Measurements from ENCODE around the gene ARHGAP10.

Gene ARHGAP10

DNA sequence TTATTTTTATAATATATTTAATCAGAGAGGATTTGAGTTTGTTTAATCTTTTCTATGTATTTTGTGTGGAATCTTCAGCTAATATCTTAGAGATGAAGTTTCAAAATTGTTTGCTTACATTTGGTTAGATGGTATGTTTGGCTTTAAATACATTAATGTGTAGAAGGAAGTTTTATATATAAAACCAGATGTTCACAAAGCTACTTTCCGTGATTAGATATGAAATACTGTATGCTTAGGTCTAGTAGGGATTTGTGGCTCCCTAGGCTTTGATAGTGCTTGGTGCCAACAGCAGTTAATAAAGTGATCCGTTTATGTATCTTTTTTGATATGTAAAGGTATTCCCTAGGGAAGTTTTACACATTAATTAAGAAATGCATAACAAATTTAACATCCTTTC lies 223.0 kb downstream of the ARHGAP10 start:
- H3K4me1 ChIP-seq, result no peaks in the 10 kb centered on the region
- TF ChIP-seq, protein P1, sequence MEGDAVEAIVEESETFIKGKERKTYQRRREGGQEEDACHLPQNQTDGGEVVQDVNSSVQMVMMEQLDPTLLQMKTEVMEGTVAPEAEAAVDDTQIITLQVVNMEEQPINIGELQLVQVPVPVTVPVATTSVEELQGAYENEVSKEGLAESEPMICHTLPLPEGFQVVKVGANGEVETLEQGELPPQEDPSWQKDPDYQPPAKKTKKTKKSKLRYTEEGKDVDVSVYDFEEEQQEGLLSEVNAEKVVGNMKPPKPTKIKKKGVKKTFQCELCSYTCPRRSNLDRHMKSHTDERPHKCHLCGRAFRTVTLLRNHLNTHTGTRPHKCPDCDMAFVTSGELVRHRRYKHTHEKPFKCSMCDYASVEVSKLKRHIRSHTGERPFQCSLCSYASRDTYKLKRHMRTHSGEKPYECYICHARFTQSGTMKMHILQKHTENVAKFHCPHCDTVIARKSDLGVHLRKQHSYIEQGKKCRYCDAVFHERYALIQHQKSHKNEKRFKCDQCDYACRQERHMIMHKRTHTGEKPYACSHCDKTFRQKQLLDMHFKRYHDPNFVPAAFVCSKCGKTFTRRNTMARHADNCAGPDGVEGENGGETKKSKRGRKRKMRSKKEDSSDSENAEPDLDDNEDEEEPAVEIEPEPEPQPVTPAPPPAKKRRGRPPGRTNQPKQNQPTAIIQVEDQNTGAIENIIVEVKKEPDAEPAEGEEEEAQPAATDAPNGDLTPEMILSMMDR (IDR thresholded peaks at IDR 0.05; ENCODE audit: low read depth, low read length), result no peak
- no peaks in the 10 kb centered on the region for H3K9me3 ChIP-seq
- no peak overlapping the region for H3K4me3 ChIP-seq (ENCODE audit: low read depth, low read length)
- H3K36me3 ChIP-seq, result no peaks in the 10 kb centered on the region
- no peak for DNase-seq
- no peaks in the 10 kb centered on the region for H3K27me3 ChIP-seq

DNA sequence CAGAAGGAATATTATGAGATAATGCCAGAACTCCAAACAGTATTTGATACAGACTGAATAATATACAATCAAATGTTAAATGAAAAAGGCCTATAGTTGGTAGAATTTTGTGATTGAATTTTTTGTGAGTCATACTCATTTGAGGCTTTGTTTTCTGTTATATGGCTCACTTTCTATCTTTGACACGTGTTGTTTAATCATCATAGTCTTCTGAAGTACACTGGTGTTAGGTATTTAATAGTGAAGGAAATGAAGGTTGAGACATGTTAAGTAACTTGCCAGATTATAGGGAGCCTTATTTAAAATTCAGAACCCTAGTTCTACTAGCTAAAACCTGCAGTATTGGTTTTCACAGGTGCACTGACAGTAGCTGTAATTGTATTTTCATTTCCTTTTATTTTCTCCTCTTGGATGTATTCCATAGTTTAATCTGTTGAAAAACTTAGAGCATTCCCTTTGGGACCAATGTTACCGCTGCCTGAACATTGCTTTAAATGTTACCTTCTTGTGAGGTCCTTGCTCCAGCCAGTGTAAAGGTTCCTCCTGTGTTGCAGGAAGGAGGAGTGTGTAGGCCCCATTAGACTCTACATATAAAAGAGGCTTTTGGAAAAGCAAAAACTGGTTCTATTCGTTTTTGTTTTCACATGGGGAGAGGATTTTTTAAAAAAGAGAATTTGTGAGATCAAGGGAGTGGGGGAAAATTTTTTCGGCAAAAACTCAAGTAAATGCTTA lies 224.1 kb downstream of the ARHGAP10 start:
- Histone ChIP-seq H3K27me3 (no peaks in the 10 kb centered on the region), H3K4me1 (no peaks in the 10 kb centered on the region), H3K4me3 (ENCODE audit: low read depth, low read length) (no peak overlapping the region), H3K36me3 (no peaks in the 10 kb centered on the region), H3K9me3 (no peaks in the 10 kb centered on the region)
- TF ChIP-seq, protein P1 (IDR thresholded peaks at IDR 0.05; ENCODE audit: low read depth, low read length), result no peak
- DNase-seq, result no peak

- TF ChIP-seq, protein P1 (IDR thresholded peaks at IDR 0.05; ENCODE audit: low read depth, low read length), result no peak
- no peak for DNase-seq
- Histone ChIP-seq H3K9me3 (no peaks in the 10 kb centered on the region), H3K36me3 (no peaks in the 10 kb centered on the region), H3K4me3 (ENCODE audit: low read depth, low read length) (no peak overlapping the region), H3K4me1 (no peaks in the 10 kb centered on the region), H3K27me3 (no peaks in the 10 kb centered on the region)
These were observed 225.6 kb downstream of the ARHGAP10 start for GRCh38 chr4:147957446-147957845.

GRCh38 chr4:147958057-147958456 lies 226.2 kb downstream of the ARHGAP10 start:
- H3K4me1 ChIP-seq, result no peaks in the 10 kb centered on the region
- TF ChIP-seq, protein P1 (IDR thresholded peaks at IDR 0.05; ENCODE audit: low read depth, low read length), result no peak

DNA sequence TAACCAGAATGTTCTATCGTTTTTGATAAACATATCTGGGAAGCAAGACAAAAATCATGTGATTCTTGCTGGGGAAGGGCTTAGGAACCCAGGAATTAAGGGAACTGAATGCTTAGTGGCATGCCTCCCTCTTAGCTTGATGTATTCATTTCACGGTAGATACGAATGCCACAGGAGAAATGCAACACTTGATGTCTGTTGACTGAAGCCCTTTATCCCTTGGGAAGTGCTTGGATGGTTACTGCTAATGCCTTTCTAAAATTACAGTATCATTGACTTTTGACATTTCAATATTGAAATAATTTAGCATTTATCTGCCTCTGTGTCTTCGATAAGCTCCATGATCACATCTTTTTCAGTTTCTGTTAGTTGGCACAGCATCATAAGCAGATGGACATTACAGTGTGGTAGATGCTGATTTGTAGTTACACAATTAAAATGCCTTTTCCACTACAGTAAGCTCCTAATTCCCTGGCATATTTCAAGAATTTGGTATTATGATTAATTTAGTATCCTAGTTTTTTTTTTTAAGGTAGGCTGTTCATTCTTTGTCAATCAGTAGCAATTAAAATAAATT lies 226.7 kb downstream of the ARHGAP10 start:
- no peaks in the 10 kb centered on the region for H3K4me1 ChIP-seq
- no peak for DNase-seq
- no peak overlapping the region for H3K4me3 ChIP-seq (ENCODE audit: low read depth, low read length)
- TF ChIP-seq, protein P1 (IDR thresholded peaks at IDR 0.05; ENCODE audit: low read depth, low read length), result no peak
- no peaks in the 10 kb centered on the region for H3K36me3 ChIP-seq
- no peaks in the 10 kb centered on the region for H3K9me3 ChIP-seq
- no peaks in the 10 kb centered on the region for H3K27me3 ChIP-seq

More at GRCh38 chr4:147958057-147958456, 226.2 kb downstream of the ARHGAP10 start:
- Histone ChIP-seq H3K4me3 (ENCODE audit: low read depth, low read length) (no peak overlapping the region), H3K36me3 (no peaks in the 10 kb centered on the region), H3K9me3 (no peaks in the 10 kb centered on the region), H3K27me3 (no peaks in the 10 kb centered on the region)
- no peak for DNase-seq

DNA sequence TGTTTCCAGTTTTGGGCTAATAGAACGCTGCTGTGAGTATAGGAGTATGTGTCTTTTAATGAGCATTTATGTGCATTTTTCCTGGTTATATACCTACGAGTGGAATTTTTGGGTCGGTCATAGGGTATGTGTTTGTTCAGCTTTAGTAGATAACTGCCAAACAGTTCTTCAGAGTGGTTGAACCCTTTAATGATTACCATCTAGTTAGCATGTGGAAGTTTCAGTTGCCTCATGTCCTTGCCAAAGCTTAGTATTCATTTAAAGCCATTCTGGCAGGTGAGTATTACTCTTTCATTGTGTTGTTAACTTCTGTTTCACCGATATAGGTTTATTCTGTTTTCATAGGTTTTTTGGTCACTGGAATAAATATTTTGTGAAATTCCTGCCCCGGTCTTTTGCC lies 229.1 kb downstream of the ARHGAP10 start:
- no peak overlapping the region for H3K4me3 ChIP-seq (ENCODE audit: low read depth, low read length)
- peaks cover 6% of the 10 kb centered on the region; the same call in 1 of the 2 replicates for H3K36me3 ChIP-seq
- TF ChIP-seq, protein P1 (IDR thresholded peaks at IDR 0.05; ENCODE audit: low read depth, low read length), result no peak
- 0 out of 2 replicates have a peak, but pooled peaks cover under 1% of the 10 kb centered on the region for H3K4me1 ChIP-seq
- no peak for DNase-seq
- no peaks in the 10 kb centered on the region for H3K27me3 ChIP-seq
- H3K9me3 ChIP-seq, result no peaks in the 10 kb centered on the region
